K562 (cell line): Measurements from ENCODE around the gene CNOT2. TPM values are rescaled to one million over a fixed set of nuclear protein-coding genes. Genes with fewer than 3 reads are reported as not detected.

Experiments used
- ATAC-seq: fragments of 200-7000 bp; cut with Tn5 transposase; 3 replicates; pipeline ENCODE4 v1.9.1; 2020; ENCODE audit warnings: moderate library complexity
- BruUV-seq: library from RNA; stranded (reverse); fragments of 400-500 nt; replicated peaks from 2 replicates; lab custom pipeline; 2021; lab: Mats Ljungman, UMichigan
- CTCF ChIA-PET: fragments of 300-600 bp; formaldehyde crosslinking; extraction: SDS; loops from one replicate; lab custom pipeline; 2021; ENCODE audit warnings: low intra/inter-chr PET ratio; lab: Yijun Ruan, JAX
- POLR2A ChIA-PET: fragments of 300-600, 350-650 bp; sonication (Branson Sonifier 250); formaldehyde crosslinking; extraction: SDS; loops from one replicate; lab custom pipeline; 2021; ENCODE audit warnings: antibody characterized with exemption, inconsistent platforms; lab: Yijun Ruan, JAX
- DNase-seq, 4 experiments: peaks; one replicate each; pipeline versions ENCODE4 v3.0.0 to v3.0.0-alpha.2; 2011 to 2018; ENCODE audit warnings: low spot score in 3 of 4, mixed read lengths in 3 of 4; ENCODE audit errors: extremely low read depth in 1 of 4
- FAIRE-seq: peaks from 2 replicates; lab custom pipeline; 2011; peaks lifted over from hg19 to GRCh38; lab: Jason Lieb, UNC
- H2AFZ ChIP-seq: 2 replicates; pipeline ENCODE4 v1.6.0; 2011; ENCODE audit warnings: low read depth, low read length, control low read depth, inconsistent platforms
- H3K27ac ChIP-seq: fragments of 200-600 bp; 3 replicates; pipeline ENCODE4 v1.8.0; 2011; ENCODE audit warnings: low read depth, mild to moderate bottlenecking, control low read depth, inconsistent platforms, low read length, moderate library complexity, mixed read lengths; ENCODE audit errors: extremely low read depth
- H3K27me3 ChIP-seq, 2 experiments: fragments of 300-600 bp in 1 of 2; 2 replicates in 1 of 2; 3 replicates in 1 of 2; pipeline versions ENCODE4 v1.6.0 to v1.8.0; 2011; ENCODE audit warnings: inconsistent platforms in 2 of 2, low read length in 2 of 2, mild to moderate bottlenecking in 1 of 2, mixed read lengths in 1 of 2, moderate library complexity in 1 of 2; ENCODE audit not compliant: control insufficient read depth in 2 of 2, insufficient read depth in 2 of 2
- H3K36me3 ChIP-seq: fragments of 300-600 bp; 3 replicates; pipeline ENCODE4 v1.8.0; 2011; ENCODE audit warnings: mild to moderate bottlenecking, low read length, inconsistent platforms; ENCODE audit not compliant: control insufficient read depth, insufficient read depth
- H3K4me1 ChIP-seq, 2 experiments: fragments of 200-600 bp in 1 of 2; replicated peaks in 1 of 2; 2 replicates in 1 of 2; 3 replicates in 1 of 2; pipeline versions ENCODE4 v1.5.1 to v1.8.0; 2011; ENCODE audit warnings: inconsistent platforms in 2 of 2, low read length in 2 of 2, mild to moderate bottlenecking in 1 of 2, mixed read lengths in 1 of 2, moderate library complexity in 1 of 2; ENCODE audit not compliant: control insufficient read depth in 2 of 2, insufficient read depth in 2 of 2
- H3K4me2 ChIP-seq: 2 replicates; pipeline ENCODE4 v1.6.1; 2011; ENCODE audit warnings: low read length, control low read depth, inconsistent platforms, mixed read lengths; ENCODE audit not compliant: insufficient read depth
- H3K4me3 ChIP-seq: fragments of 200-600 bp; sonication (generic), shearing (Covaris generic); 2 replicates; pipeline ENCODE4 v1.5.1; 2016; ENCODE audit warnings: control low read depth, inconsistent platforms
- H3K79me2 ChIP-seq: fragments of 200-600 bp; 3 replicates; pipeline ENCODE4 v1.8.0; 2011; ENCODE audit warnings: low read length, inconsistent platforms; ENCODE audit not compliant: control insufficient read depth, insufficient read depth
- H3K9ac ChIP-seq, 2 experiments: 2 replicates each; pipeline versions ENCODE4 v1.6.0 to v1.6.1; 2011; ENCODE audit warnings: low read depth in 2 of 2, low read length in 2 of 2, control low read depth in 1 of 2, inconsistent platforms in 1 of 2, mild to moderate bottlenecking in 1 of 2, mixed read lengths in 1 of 2; ENCODE audit not compliant: insufficient read depth in 1 of 2
- H3K9me1 ChIP-seq: one replicate; pipeline ENCODE4 v1.6.0; 2011; ENCODE audit warnings: inconsistent platforms, mild to moderate bottlenecking, low read length, moderate library complexity; ENCODE audit not compliant: control insufficient read depth, insufficient read depth
- H3K9me3 ChIP-seq: replicated peaks from 2 replicates; pipeline ENCODE4 v1.5.1; 2011; ENCODE audit warnings: low read depth, low read length, inconsistent platforms; ENCODE audit not compliant: control insufficient read depth, insufficient read depth
- H4K20me1 ChIP-seq: replicated peaks from 2 replicates; pipeline ENCODE4 v1.6.1; 2011; ENCODE audit warnings: low read length, inconsistent platforms, mixed read lengths; ENCODE audit not compliant: control insufficient read depth, insufficient read depth
- DDX20 ChIP-seq: fragments of 450-650 bp; IDR thresholded peaks from 2 replicates; pipeline ENCODE4 v1.6.1; 2016; ENCODE audit warnings: missing genetic modification characterization, low read depth, mild to moderate bottlenecking, missing compliant biosample characterization, moderate library complexity
- DEAF1 ChIP-seq: fragments of 450-650 bp; formaldehyde crosslinking; IDR thresholded peaks from 2 replicates; pipeline ENCODE4 v1.4.0; 2020; ENCODE audit warnings: mild to moderate bottlenecking, moderate library complexity
- HDGF ChIP-seq: fragments of 450-650 bp; IDR thresholded peaks from 2 replicates; pipeline ENCODE4 v1.6.1; 2016
- HLTF ChIP-seq: fragments of 450-650 bp; IDR thresholded peaks from 2 replicates; pipeline ENCODE4 v1.6.1; 2016
- ID3 ChIP-seq, 2 experiments: fragments of 250-450 bp in 1 of 2; fragments of 450-650 bp in 1 of 2; sonication (Bioruptor Pico) in 1 of 2; IDR thresholded peaks; 2 replicates each; pipeline versions ENCODE4 v1.6.1 to v1.8.0; 2016 to 2021; ENCODE audit warnings: mild to moderate bottlenecking in 2 of 2, moderate library complexity in 2 of 2, missing compliant biosample characterization in 1 of 2, missing genetic modification characterization in 1 of 2
- MEF2A ChIP-seq: IDR thresholded peaks from 2 replicates; pipeline ENCODE4 v1.6.1; 2011; ENCODE audit warnings: low read depth, mild to moderate bottlenecking, low read length, moderate library complexity; ENCODE audit not compliant: control insufficient read depth
- NCOA1 ChIP-seq: fragments of 450-650 bp; IDR thresholded peaks from 2 replicates; pipeline ENCODE4 v1.6.1; 2016; ENCODE audit warnings: low read depth
- NFE2L1 ChIP-seq: fragments of 450-650 bp; IDR thresholded peaks from 2 replicates; pipeline ENCODE4 v1.6.1; 2016; ENCODE audit warnings: missing genetic modification characterization, low read depth, mild to moderate bottlenecking, missing compliant biosample characterization, moderate library complexity, borderline replicate concordance
- RNF2 ChIP-seq: sonication (generic); IDR thresholded peaks from 2 replicates; pipeline ENCODE4 v1.6.1; 2016
- SAP30 ChIP-seq: fragments of 200-600 bp; sonication (generic); IDR thresholded peaks from 2 replicates; pipeline ENCODE4 v1.6.1; 2012; ENCODE audit warnings: borderline replicate concordance, low read depth, mild to moderate bottlenecking, moderate library complexity, low read length, control low read depth, inconsistent platforms; ENCODE audit not compliant: insufficient read depth, poor library complexity, severe bottlenecking
- SFPQ ChIP-seq: fragments of 200-400 bp; formaldehyde crosslinking; IDR thresholded peaks from 2 replicates; pipeline ENCODE4 v1.6.1; 2017; ENCODE audit warnings: mild to moderate bottlenecking, low read depth, low read length, moderate library complexity
- SP1 ChIP-seq: sonication (generic); formaldehyde crosslinking; IDR thresholded peaks from 2 replicates; pipeline ENCODE4 v1.8.1; 2022; ENCODE audit warnings: mild to moderate bottlenecking, missing genetic modification reagents
- SRSF3 ChIP-seq: fragments of 200-400 bp; formaldehyde crosslinking; IDR thresholded peaks from 2 replicates; pipeline ENCODE4 v1.6.1; 2016; ENCODE audit warnings: mild to moderate bottlenecking, low read length, moderate library complexity; ENCODE audit not compliant: insufficient read depth
- TEAD1 ChIP-seq, 2 experiments: fragments of 450-650 bp in 1 of 2; sonication (generic) in 1 of 2; formaldehyde crosslinking; IDR thresholded peaks; 2 replicates each; pipeline versions ENCODE4 v1.4.0 to v1.8.0; 2020 to 2022; ENCODE audit warnings: mild to moderate bottlenecking in 2 of 2, missing genetic modification reagents in 1 of 2
- ZBTB34 ChIP-seq: fragments of 250-450 bp; sonication (Bioruptor Pico); IDR thresholded peaks from 2 replicates; pipeline ENCODE4 v1.8.0; 2021; ENCODE audit warnings: mild to moderate bottlenecking, moderate library complexity
- ZNF766 ChIP-seq: fragments of 200-800 bp; sonication (Bioruptor generic); conservative IDR thresholded peaks from 2 replicates; pipeline ENCODE4 v1.6.1; 2016; ENCODE audit warnings: missing genetic modification characterization, missing compliant biosample characterization
- in situ Hi-C: fragments of 300-500 bp; cut with MboI; formaldehyde crosslinking; loops from 4 replicates; pipeline ENCODE4 v1.15.0; 2018; ENCODE audit warnings: inconsistent platforms, mixed read lengths
- intact Hi-C: fragments of 100-400 bp; cut with micrococcal nuclease; formaldehyde crosslinking; loops from 2 replicates; pipeline ENCODE4 v1.14.2; 2022
- polyA plus RNA-seq, 8 experiments: library from polyadenylated mRNA; depleted of rRNA in 4 of 8; stranded (reverse) in 5 of 8; unstranded in 3 of 8; fragments of >200 nt; fragmentation: Nextera tagmentation in 2 of 8; fragmentation: Illumina TruSeq in 1 of 8; extraction: Ambion mirVana in 2 of 8; extraction: Trizol in 1 of 8; gene quantifications; 2 replicates each; pipeline versions ENCODE4 v1.2.1 to v1.2.3, GENCODE V29; 2011 to 2014; ENCODE audit warnings: inconsistent platforms in 1 of 8, missing spikeins in 1 of 8
- total RNA-seq, 7 experiments: library from RNA; depleted of rRNA in 6 of 7; stranded (reverse); fragments of >200 nt in 6 of 7; fragmentation: Illumina TruSeq in 2 of 7; extraction: Trizol in 2 of 7; gene quantifications; 2 replicates each; pipeline versions ENCODE4 v1.2.1 to v1.2.3, GENCODE V29; 2011 to 2021; ENCODE audit warnings: low replicate concordance in 1 of 7

CNOT2 gene
- total and polyA plus RNA-seq, 9 of the 15 experiments (the other 6 are each of a cell fraction or from before 2014, with no cell fraction given) = 43.6 to 119 (median 84.4) TPM

- ATAC-seq (no peak), FAIRE-seq (no peak), DNase-seq (no peak)
- in situ Hi-C loops (no loop called here), intact Hi-C loops (no loop called here)
- Histone ChIP-seq H3K36me3 (no peaks in the 10 kb centered on the region), H3K79me2 (no peaks in the 10 kb centered on the region), H3K4me2 (no peak overlapping the region), H3K27ac (no peak overlapping the region), H3K9ac (no peak overlapping the region), H3K9me3 (no peaks in the 10 kb centered on the region), H3K9me1 (no peaks in the 10 kb centered on the region), H3K4me3 (no peak overlapping the region), H3K27me3 (no peaks in the 10 kb centered on the region), H2AFZ (no peak overlapping the region), H3K4me1 (no peaks in the 10 kb centered on the region), H4K20me1 (no peaks in the 10 kb centered on the region)
- ChIA-PET CTCF (no interaction called here), POLR2A (no interaction called here)
- BruUV-seq = no TSS peak
- TF ChIP-seq RNF2 (no peak), HLTF (no peak), SAP30 (no peak), DEAF1 (no peak), ZNF766 (no peak), TEAD1 (CRISPR knock-in tag; IDR thresholded peaks at IDR 0.05) (no peak), MEF2A (no peak), ZBTB34 (no peak), DDX20 (tag) (no peak), SP1 (CRISPR knock-in tag) (no peak), HDGF (no peak), SFPQ (no peak), NCOA1 (no peak), SRSF3 (no peak), ID3 (CRISPR knock-in tag; IDR thresholded peaks at IDR 0.05) (no peak), ID3 (tag; IDR thresholded peaks at IDR 0.05) (no peak), NFE2L1 (tag) (no peak)
These were observed 49.2 kb upstream of the CNOT2 start for GRCh38 chr12:70194076-70194475.
